ENCODE measurements around the gene ABHD12. TPM values are rescaled to one million over a fixed set of nuclear protein-coding genes. Genes with fewer than 3 reads are reported as not detected.

Gene ABHD12
- total RNA-seq, 2 experiments from 2014 or later = 27.1 to 27.6 TPM

DNA sequence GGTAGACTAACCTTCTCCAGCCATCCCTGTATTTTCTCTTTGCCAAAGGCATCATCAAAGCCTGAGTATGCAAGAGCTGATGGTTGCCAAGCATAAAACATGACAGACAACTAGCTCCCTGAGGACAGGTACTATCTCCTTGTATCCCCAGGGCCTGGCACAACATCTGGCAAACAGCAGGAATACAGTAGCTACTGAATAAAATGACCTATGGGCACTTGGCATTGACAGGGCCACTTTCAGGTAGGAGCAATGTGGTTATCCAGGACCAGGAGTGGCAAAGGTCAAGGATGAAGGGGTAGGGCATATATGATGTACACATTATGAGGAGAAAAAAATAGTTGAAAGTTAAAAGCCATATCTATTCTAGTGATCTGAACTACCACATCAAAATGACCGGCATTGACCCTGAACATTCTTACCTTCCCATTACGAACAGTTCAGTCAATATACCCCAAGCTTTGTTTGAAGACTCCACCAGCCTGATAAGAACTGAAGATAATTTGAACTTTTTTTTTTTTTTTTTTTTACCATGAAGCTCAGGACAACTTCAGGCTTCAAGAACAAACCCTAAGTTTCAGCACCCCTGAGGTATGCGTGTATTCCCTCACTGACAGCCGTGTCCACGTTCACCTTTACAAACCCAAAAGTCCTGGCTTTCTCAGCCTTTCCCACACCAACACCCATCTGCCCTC, 12.3 kb downstream of the ABHD12 start:
- ChIA-PET POLR2A (no interaction called here), CTCF (interaction anchor here (1.1 kb wide), 1 partner anchor 11 kb away, joined by 3 read pairs; no protein-coding TSS in a partner anchor)
- Mint-ChIP-seq H3K36me3 (ENCODE audit: low read depth) (peaks cover 19% of the 10 kb centered on the region), H3K27me3 (no peaks in the 10 kb centered on the region), H3K9me3 (no peaks in the 10 kb centered on the region), H3K4me1 (peaks cover 1% of the 10 kb centered on the region), H3K27ac (no peak overlapping the region), H3K4me3 (no peak overlapping the region)
- no peak for DNase-seq

DNA sequence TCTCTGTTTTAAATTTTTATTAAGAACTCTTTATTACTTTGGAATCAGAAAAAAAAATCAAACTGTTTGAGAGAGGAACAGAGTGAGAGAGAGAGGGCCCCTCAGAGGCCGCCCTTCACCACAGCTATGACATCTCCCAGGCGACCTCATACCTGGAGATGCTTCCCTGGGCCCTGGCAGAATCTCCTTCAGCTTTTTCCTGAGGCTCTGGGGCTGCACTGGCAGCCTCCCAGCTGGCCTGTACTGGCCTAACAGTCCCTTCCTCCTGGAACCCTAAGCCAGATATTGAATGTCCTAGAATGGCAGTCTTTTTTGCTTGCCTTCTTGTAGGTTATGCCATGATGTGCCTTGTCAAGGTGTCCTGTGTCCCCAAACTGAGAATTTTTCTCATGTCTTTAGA, 13.7 kb downstream of the ABHD12 start:
- no peak for DNase-seq
- Mint-ChIP-seq H3K27ac (no peak overlapping the region), H3K4me1 (peaks cover 1% of the 10 kb centered on the region), H3K36me3 (ENCODE audit: low read depth) (peaks cover 12% of the 10 kb centered on the region), H3K27me3 (no peaks in the 10 kb centered on the region), H3K4me3 (no peak overlapping the region), H3K9me3 (no peaks in the 10 kb centered on the region)
- POLR2A ChIA-PET = no interaction called here
- CTCF ChIA-PET = no interaction called here

DNA sequence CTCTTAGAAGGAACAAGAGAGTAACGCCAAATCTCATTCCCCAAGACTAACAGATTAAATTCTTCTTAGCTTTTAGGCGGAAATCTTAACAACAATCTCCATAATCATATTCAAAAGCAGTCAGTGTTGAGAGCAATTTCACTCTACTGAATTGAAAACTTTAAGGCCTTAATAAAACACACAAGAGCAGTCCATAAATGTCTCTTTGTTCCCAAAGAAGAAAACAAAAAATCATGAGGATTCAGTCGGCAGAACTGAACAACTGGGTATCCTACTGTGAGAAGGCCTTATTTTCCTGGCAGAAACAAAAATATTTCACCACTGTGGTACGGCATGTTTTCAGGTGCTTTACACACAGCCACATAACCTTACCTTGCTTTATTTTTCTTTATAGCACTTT, 14.4 kb downstream of the ABHD12 start:
- no peak for DNase-seq
- ChIA-PET POLR2A (no interaction called here), CTCF (no interaction called here)
- H3K36me3 Mint-ChIP-seq (ENCODE audit: low read depth) = peaks cover 11% of the 10 kb centered on the region
- H3K4me1 Mint-ChIP-seq = peaks cover 4% of the 10 kb centered on the region
- no peak overlapping the region for H3K4me3 Mint-ChIP-seq
- H3K27me3 Mint-ChIP-seq = no peaks in the 10 kb centered on the region
- no peaks in the 10 kb centered on the region for H3K9me3 Mint-ChIP-seq
- H3K27ac Mint-ChIP-seq = no peak overlapping the region

DNA sequence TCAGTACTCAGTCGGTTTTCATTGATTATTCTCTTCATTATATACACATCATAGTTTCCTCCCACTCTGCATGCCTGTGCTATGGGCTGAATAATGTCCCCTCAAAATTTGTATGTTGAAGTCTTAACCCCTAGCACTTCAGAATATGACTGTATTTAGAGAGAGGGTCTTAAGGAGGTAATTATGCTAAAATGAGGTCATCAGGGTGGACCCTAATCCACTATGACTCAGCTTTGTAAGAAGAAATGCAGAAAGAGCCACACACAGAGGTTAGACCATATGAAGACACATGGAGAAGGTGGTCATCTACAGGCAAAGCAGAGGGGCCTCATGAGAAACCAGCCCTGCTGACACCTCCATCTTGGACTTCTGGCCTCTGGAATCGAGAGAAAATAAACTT, 15.8 kb downstream of the ABHD12 start:
- CTCF ChIA-PET = no interaction called here
- no peak overlapping the region for H3K4me3 Mint-ChIP-seq
- H3K27me3 Mint-ChIP-seq = no peaks in the 10 kb centered on the region
- DNase-seq = no peak
- POLR2A ChIA-PET = no interaction called here
- H3K9me3 Mint-ChIP-seq = no peaks in the 10 kb centered on the region
- H3K27ac Mint-ChIP-seq = no peak overlapping the region
- peaks cover 11% of the 10 kb centered on the region for H3K36me3 Mint-ChIP-seq (ENCODE audit: low read depth)
- H3K4me1 Mint-ChIP-seq = peaks cover 4% of the 10 kb centered on the region

DNA sequence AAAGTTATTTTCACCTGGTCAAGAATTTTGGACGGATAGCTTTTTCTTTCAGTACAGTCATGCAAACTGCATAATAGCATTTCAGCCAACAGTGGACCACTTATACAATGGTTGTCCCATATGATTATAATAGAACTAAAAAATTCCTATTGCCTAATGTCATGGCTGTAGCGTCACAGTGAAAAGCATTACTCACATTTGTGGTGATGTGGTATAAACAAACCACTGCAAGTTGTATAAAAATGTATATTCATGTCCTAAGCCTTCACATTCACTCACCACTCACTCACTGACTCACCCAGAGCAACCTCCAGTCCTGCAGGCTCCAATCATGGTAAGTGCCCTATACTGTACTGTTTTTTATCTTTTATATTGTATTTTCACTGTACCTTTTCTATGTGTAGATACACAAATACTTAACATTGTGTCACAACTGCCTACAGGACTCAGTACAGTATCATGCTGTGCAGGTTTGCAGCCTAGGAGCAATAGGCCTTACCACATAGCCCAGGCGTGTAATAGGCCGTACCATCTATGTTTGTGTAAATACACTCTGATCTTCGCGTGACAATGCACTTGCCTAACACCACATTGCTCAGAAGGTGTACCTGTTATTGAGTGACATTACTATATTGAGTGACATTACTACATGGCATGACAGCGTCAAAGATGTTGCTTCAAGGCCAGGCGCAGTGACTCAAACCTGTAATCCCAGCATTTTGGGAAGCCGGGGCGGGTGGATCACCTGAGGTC, 17.9 kb downstream of the ABHD12 start:
- CTCF ChIA-PET = no interaction called here
- Mint-ChIP-seq H3K4me1 (peaks cover 4% of the 10 kb centered on the region), H3K36me3 (ENCODE audit: low read depth) (peaks cover 20% of the 10 kb centered on the region), H3K9me3 (peaks cover 3% of the 10 kb centered on the region), H3K4me3 (no peak overlapping the region), H3K27me3 (no peaks in the 10 kb centered on the region), H3K27ac (no peak overlapping the region)
- DNase-seq = no peak
- POLR2A ChIA-PET = no interaction called here

DNA sequence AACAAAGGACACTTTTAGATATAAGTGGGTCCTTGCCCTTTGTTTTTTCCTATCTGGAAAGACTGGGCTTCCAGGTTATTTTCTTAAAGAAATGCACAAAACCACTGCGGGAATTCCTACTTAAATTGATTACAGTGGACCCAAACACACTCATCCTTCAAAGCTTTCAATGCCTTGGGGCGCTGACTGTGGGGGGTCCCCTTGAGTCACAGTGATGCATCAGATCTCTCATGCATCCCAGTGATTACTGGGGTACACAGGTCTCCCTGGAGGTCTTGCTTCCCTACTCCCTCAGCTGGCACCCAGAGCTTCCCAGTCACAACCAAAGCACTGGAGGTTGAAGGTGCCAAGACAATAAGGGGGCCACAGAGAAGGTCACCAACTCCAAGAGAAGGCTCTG, 20.7 kb downstream of the ABHD12 start:
- CTCF ChIA-PET = interaction anchor here (0.7 kb wide), 1 partner anchor 280 kb away, joined by 3 read pairs; no protein-coding TSS in a partner anchor
- H3K4me1 Mint-ChIP-seq = peaks cover 3% of the 10 kb centered on the region
- no peak overlapping the region for H3K27ac Mint-ChIP-seq
- no peak for DNase-seq
- no peak overlapping the region for H3K4me3 Mint-ChIP-seq
- peaks cover 20% of the 10 kb centered on the region for H3K36me3 Mint-ChIP-seq (ENCODE audit: low read depth)
- no peaks in the 10 kb centered on the region for H3K27me3 Mint-ChIP-seq
- POLR2A ChIA-PET = no interaction called here
- H3K9me3 Mint-ChIP-seq = peaks cover 5% of the 10 kb centered on the region

DNA sequence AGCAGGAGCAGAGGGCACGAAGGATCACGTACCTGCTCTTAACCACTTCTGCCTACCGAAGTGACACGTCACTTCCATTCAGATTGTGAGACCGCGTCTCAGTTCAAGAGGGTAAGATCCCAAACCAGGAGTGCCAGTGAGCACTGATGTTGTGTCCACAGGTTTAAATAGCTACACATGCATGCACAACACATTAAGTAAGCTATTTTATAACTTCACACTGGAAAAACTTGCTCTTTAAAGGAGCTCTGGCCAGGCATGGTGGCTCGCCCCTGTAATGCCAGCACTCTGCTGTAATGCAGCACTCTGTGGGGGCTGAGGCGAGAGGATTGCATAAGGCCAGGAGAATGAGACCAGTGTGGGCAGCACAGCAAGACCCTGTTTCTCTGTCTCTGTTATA, 21.1 kb downstream of the ABHD12 start:
- Mint-ChIP-seq H3K9me3 (peaks cover 5% of the 10 kb centered on the region), H3K4me1 (peaks cover 3% of the 10 kb centered on the region), H3K4me3 (no peak overlapping the region), H3K27ac (no peak overlapping the region), H3K36me3 (ENCODE audit: low read depth) (peaks cover 18% of the 10 kb centered on the region), H3K27me3 (no peaks in the 10 kb centered on the region)
- CTCF ChIA-PET = interaction anchor here (0.6 kb wide), 1 partner anchor 76 kb away, joined by 3 read pairs; no protein-coding TSS in a partner anchor
- POLR2A ChIA-PET = no interaction called here
- no peak for DNase-seq

DNA sequence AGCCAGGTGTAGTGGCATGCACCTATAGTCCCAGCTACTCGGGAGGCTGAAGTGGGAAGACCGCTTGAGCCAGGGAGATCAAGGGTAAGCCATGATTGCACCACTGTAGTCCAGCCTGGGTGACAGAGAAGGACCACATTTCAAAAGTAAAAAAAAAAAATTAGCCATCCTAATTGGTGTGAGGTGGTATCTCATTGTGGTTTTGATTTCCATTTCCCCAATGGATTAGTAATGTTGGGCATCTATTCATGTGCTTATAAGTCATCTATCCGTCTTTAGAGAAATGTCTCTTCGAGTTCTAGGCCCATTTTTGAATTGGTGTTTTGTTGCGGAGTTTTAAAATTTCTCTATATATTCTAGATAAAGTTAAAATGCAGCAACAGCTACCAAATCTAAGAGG, 21.7 kb downstream of the ABHD12 start:
- Mint-ChIP-seq H3K36me3 (ENCODE audit: low read depth) (peaks cover 22% of the 10 kb centered on the region), H3K9me3 (peaks cover 5% of the 10 kb centered on the region), H3K4me1 (peaks cover 3% of the 10 kb centered on the region), H3K4me3 (no peak overlapping the region), H3K27ac (no peak overlapping the region), H3K27me3 (no peaks in the 10 kb centered on the region)
- DNase-seq = no peak
- POLR2A ChIA-PET = no interaction called here
- CTCF ChIA-PET = interaction anchor here (0.6 kb wide), 1 partner anchor 75 kb away, joined by 3 read pairs; no protein-coding TSS in a partner anchor

DNA sequence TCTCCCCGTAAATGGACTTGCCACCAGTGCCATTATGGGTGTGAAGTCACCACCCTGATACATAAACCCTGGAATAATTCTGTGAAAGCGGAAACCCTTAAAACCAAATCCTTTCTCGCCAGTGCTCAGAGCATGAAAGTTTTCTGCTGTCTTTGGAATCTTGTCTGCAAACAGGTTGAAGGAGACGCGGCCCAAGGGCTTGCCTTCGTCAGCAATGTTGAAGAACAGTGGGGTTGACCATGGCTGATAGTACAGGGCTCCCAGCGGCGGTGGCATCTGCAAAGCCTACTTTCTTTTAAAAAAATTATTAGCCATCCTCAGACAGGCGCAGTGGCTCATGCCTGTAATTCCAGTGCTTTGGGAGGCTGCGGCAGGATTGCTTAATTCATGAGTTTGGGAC, 22.1 kb downstream of the ABHD12 start:
- no peak overlapping the region for H3K4me3 Mint-ChIP-seq
- H3K9me3 Mint-ChIP-seq = peaks cover 5% of the 10 kb centered on the region
- no peak for DNase-seq
- H3K27me3 Mint-ChIP-seq = no peaks in the 10 kb centered on the region
- no peak overlapping the region for H3K27ac Mint-ChIP-seq
- H3K36me3 Mint-ChIP-seq (ENCODE audit: low read depth) = peaks cover 20% of the 10 kb centered on the region
- ChIA-PET POLR2A (no interaction called here), CTCF (no interaction called here)
- H3K4me1 Mint-ChIP-seq = peaks cover 3% of the 10 kb centered on the region

DNA sequence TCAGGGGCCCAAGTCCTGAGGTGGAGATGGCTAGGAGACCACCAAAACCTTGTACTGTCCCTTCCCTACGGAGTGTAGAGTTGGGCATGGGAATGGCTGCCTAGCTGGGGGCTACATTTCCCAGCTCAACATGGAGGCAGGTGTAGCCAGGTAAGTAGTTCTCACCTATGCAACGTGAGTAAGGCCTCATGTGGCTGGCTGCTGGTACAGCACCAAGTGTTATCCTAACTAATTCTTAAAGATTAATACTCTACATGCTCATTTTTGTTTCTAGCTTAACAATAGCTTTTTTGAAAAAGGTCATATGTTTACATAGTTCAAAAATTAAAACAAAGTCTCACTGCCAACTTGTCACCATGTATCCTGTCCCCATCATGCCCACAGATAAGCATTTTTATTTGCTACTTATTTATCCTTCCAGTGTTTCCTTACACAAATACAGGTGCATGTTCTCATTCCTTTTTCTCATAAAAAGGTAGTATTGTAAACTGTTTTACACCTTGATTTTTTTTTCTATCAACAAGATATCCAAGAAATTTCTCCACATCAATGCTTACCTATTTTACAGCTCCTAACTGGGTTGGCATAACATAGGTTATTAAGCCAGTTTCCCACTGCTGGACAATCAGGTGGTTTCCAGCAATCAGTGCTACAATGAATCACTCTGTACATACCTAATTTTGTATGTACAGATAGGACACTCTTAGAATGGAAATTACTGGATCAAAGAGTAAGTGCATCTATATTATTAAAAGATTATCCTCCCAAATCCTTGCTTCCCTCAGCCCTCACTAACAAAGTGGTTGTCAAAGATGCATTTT, 25.5 kb downstream of the ABHD12 start:
- ChIA-PET CTCF (interaction anchor here (0.6 kb wide), 1 partner anchor 23 kb away, joined by 3 read pairs; no protein-coding TSS in a partner anchor), POLR2A (no interaction called here)
- peaks cover 5% of the 10 kb centered on the region for H3K9me3 Mint-ChIP-seq
- H3K27ac Mint-ChIP-seq = no peak overlapping the region
- no peak overlapping the region for H3K4me3 Mint-ChIP-seq
- no peak for DNase-seq
- H3K36me3 Mint-ChIP-seq (ENCODE audit: low read depth) = peaks cover 16% of the 10 kb centered on the region
- no peaks in the 10 kb centered on the region for H3K27me3 Mint-ChIP-seq
- H3K4me1 Mint-ChIP-seq = peaks cover 7% of the 10 kb centered on the region

DNA sequence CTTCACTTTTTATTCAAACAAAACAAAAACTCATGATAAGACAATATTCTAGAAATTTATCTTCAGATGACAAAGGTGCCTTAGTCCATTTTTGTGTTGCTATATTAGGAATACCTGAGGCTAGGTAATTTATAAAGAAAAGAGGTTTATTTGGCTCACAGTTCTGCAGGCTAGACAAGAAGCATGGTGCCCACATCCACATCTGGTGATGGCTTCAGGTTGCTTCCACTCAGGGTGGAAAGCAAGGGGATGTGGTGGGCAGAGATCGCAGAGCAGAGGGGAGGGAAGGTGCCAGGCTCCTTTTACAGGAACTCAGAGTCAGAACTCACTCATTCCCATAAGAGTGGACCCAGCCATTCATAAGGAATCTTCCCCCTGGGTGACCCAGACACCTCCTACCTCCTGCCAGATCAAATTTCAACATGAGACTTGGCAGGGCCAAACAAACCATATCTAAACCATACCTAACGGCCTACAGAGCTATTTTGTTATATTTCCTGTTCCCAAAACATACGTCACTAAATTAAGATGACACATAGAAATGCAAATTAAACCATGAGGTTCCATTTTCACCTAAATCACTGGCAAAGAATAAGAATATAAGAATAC, 26.4 kb downstream of the ABHD12 start:
- Mint-ChIP-seq H3K36me3 (ENCODE audit: low read depth) (peaks cover 15% of the 10 kb centered on the region), H3K27ac (no peak overlapping the region), H3K27me3 (no peaks in the 10 kb centered on the region), H3K9me3 (peaks cover 5% of the 10 kb centered on the region), H3K4me3 (no peak overlapping the region), H3K4me1 (peaks cover 7% of the 10 kb centered on the region)
- ChIA-PET POLR2A (no interaction called here), CTCF (no interaction called here)
- no peak for DNase-seq

DNA sequence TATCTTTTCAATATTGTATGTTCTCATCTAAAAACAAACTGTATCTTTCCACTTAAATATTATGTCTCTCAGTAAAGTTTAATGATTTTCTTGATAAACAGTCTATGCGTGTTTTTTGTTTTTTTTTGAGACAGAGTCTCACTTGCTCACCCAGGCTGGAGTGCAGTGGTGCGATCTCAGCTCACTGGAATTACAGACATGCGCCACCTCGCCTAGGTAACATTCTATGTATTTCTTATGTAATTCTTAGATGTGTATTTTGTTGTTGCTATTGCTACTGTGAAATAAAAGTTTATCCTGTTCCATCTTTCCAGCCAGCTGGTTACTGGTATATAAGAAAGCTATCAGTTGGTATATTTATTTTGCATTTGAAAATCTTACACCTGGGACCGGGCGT, 29.4 kb downstream of the ABHD12 start:
- CTCF ChIA-PET = interaction anchor here (1.1 kb wide), 1 partner anchor 9 kb away, joined by 3 read pairs; no protein-coding TSS in a partner anchor
- no peaks in the 10 kb centered on the region for H3K27me3 Mint-ChIP-seq
- no peak for DNase-seq
- POLR2A ChIA-PET = no interaction called here
- H3K4me3 Mint-ChIP-seq = no peak overlapping the region
- H3K27ac Mint-ChIP-seq = no peak overlapping the region
- peaks cover 17% of the 10 kb centered on the region for H3K4me1 Mint-ChIP-seq
- peaks cover 6% of the 10 kb centered on the region for H3K36me3 Mint-ChIP-seq (ENCODE audit: low read depth)
- H3K9me3 Mint-ChIP-seq = peaks cover 2% of the 10 kb centered on the region

Data from activated CD4-positive, alpha-beta T cell treated with anti-CD3 and anti-CD28 coated beads, Interleukin-2, amount 10 ng/mL, durations not matched to agents 7 days and 5 days (primary cell).